HepG2 (cell line): ENCODE measurements around the gene GPS2. TPM values are rescaled to one million over a fixed set of nuclear protein-coding genes. Genes with fewer than 3 reads are reported as not detected.

ENCODE experiments used
- ASH2L ChIP-seq: fragments of 300-600, 200-600 bp; sonication (generic); IDR thresholded peaks from 2 replicates; pipeline ENCODE4 v1.7.0; 2017; ENCODE audit warnings: low read depth, mild to moderate bottlenecking, moderate library complexity, mixed read lengths, low read length; ENCODE audit not compliant: insufficient read length
- ATF5 ChIP-seq: sonication (generic); formaldehyde crosslinking; IDR thresholded peaks from 2 replicates; pipeline ENCODE4 v1.4.0; 2020; ENCODE audit warnings: mild to moderate bottlenecking, low read depth, missing genetic modification reagents
- EZH2 ChIP-seq: conservative IDR thresholded peaks from 2 replicates; pipeline ENCODE4 v1.6.1; 2012; ENCODE audit warnings: mild to moderate bottlenecking, low read depth, low read length, moderate library complexity
- GMEB1 ChIP-seq: sonication (generic); formaldehyde crosslinking; IDR thresholded peaks from 2 replicates; pipeline ENCODE4 v1.5.1; 2020; ENCODE audit warnings: missing genetic modification reagents, mild to moderate bottlenecking, borderline replicate concordance
- HNRNPH1 ChIP-seq: fragments of 200-400 bp; formaldehyde crosslinking; optimal IDR thresholded peaks from 2 replicates; pipeline ENCODE3; 2017; ENCODE audit warnings: mild to moderate bottlenecking, low read depth, low read length
- MLX ChIP-seq: IDR thresholded peaks from 2 replicates; pipeline ENCODE4 v1.6.1; 2016
- NCOA1 ChIP-seq: sonication (generic); formaldehyde crosslinking; IDR thresholded peaks from 2 replicates; pipeline ENCODE4 v1.9.0; 2021; ENCODE audit warnings: missing genetic modification reagents
- NFE2 ChIP-seq: sonication (generic); formaldehyde crosslinking; IDR thresholded peaks from 2 replicates; pipeline ENCODE4 v1.4.0; 2020; ENCODE audit warnings: missing genetic modification reagents
- NFE2L2 ChIP-seq: fragments of 150-350 bp; IDR thresholded peaks from 2 replicates; pipeline ENCODE4 v1.6.1; 2014; ENCODE audit warnings: low read length
- RAD51 ChIP-seq: fragments of 450-650 bp; IDR thresholded peaks from 2 replicates; pipeline ENCODE4 v1.6.1; 2016; ENCODE audit warnings: borderline replicate concordance
- RBM22 ChIP-seq: fragments of 200-400 bp; formaldehyde crosslinking; optimal IDR thresholded peaks from 2 replicates; pipeline ENCODE3; 2017; ENCODE audit warnings: mild to moderate bottlenecking, low read length, moderate library complexity
- THAP11 ChIP-seq: IDR thresholded peaks from 2 replicates; pipeline ENCODE4 v1.6.1; 2016; ENCODE audit warnings: missing biosample characterization, missing genetic modification reagents
- U2AF2 ChIP-seq: fragments of 200-400 bp; formaldehyde crosslinking; IDR thresholded peaks from 2 replicates; pipeline ENCODE4 v1.6.1; 2017; ENCODE audit warnings: low read depth, mild to moderate bottlenecking, low read length
- ZBTB49 ChIP-seq: sonication (generic); formaldehyde crosslinking; IDR thresholded peaks from 2 replicates; pipeline ENCODE4 v1.4.0; 2020; ENCODE audit warnings: missing genetic modification reagents, borderline replicate concordance
- ZFP1 ChIP-seq: IDR thresholded peaks from 2 replicates; pipeline ENCODE4 v1.6.1; 2016
- ZNF121 ChIP-seq: sonication (generic); formaldehyde crosslinking; IDR thresholded peaks from 2 replicates; pipeline ENCODE4 v1.5.0; 2020; ENCODE audit warnings: mild to moderate bottlenecking, missing genetic modification reagents
- ZNF234 ChIP-seq: sonication (generic); formaldehyde crosslinking; conservative IDR thresholded peaks from 2 replicates; pipeline ENCODE4 v1.5.1; 2020; ENCODE audit warnings: mild to moderate bottlenecking, missing genetic modification reagents
- ZNF431 ChIP-seq: sonication (generic); formaldehyde crosslinking; IDR thresholded peaks from 2 replicates; pipeline ENCODE4 v1.9.0; 2022; ENCODE audit warnings: missing genetic modification reagents, low read depth, mild to moderate bottlenecking, borderline replicate concordance
- ZNF646 ChIP-seq: sonication (generic); formaldehyde crosslinking; IDR thresholded peaks from 2 replicates; pipeline ENCODE4 v1.9.0; 2021; ENCODE audit warnings: mild to moderate bottlenecking, missing genetic modification reagents
- polyA plus RNA-seq, 8 experiments: library from polyadenylated mRNA; depleted of rRNA in 3 of 8; stranded (reverse) in 7 of 8; unstranded in 1 of 8; fragments of >200 nt; fragmentation: Illumina TruSeq in 4 of 8; extraction: Trizol in 4 of 8; gene quantifications; 2 replicates each; pipeline versions ENCODE4 v1.2.1 to v1.2.3, GENCODE V29; 2011 to 2016; ENCODE audit warnings: low read depth in 4 of 8, missing spikeins in 1 of 8, mixed read lengths in 1 of 8; ENCODE audit not compliant: insufficient read depth in 1 of 8
- total RNA-seq, 5 experiments: library from RNA; depleted of rRNA; stranded (reverse); fragments of >200 nt; fragmentation: Illumina TruSeq; extraction: Trizol; gene quantifications; 2 replicates each; pipeline ENCODE4 v1.2.3, GENCODE V29; 2016; ENCODE audit warnings: low read depth in 1 of 5

The GPS2 gene
- total and polyA plus RNA-seq, 2 of the 13 experiments (the other 11 are each of a cell fraction or from before 2014, with no cell fraction given), result 58.0 to 59.4 TPM

- TF ChIP-seq ZNF646 (CRISPR knock-in tag) (no peak), EZH2 (no peak), ASH2L (no peak), NFE2 (CRISPR knock-in tag) (no peak), ZBTB49 (CRISPR knock-in tag) (no peak), HNRNPH1 (peak; percentile 9), ZNF431 (0 out of 2 replicates have a peak, but pooled peaks have one; percentile 23), ZNF121 (no peak), GMEB1 (CRISPR knock-in tag) (peak; percentile 57; the same call in 1 of the 2 replicates), NCOA1 (CRISPR knock-in tag) (no peak), NFE2L2 (no peak), MLX (peak; percentile 45; the same call in 1 of the 2 replicates), ZFP1 (no peak), U2AF2 (no peak), ATF5 (CRISPR knock-in tag) (no peak), RBM22 (no peak), RAD51 (no peak), ZNF234 (0 out of 2 replicates have a peak, but pooled peaks have one; percentile 31), THAP11 (CRISPR knock-in tag) (peak; percentile 55; the same call in 1 of the 2 replicates)
Measured at GRCh38 chr17:7280519-7281073, 34.6 kb downstream of the GPS2 start (continued).
